COR-L47 (cell line): ENCODE measurements around the gene AQR.
"Not testable (repeated sequence)": the region's sequence is repeated elsewhere in the genome, so short reads cannot be mapped to it uniquely, and the experiment has no call there.

Experiments used
- DNase-seq: peaks from one replicate; lab custom pipeline; 2025; lab: John Stamatoyannopoulos, UW

AQR gene

GRCh38 chr15:34813446-34814190, 155.9 kb downstream of the AQR start:
- no peak for DNase-seq

DNA sequence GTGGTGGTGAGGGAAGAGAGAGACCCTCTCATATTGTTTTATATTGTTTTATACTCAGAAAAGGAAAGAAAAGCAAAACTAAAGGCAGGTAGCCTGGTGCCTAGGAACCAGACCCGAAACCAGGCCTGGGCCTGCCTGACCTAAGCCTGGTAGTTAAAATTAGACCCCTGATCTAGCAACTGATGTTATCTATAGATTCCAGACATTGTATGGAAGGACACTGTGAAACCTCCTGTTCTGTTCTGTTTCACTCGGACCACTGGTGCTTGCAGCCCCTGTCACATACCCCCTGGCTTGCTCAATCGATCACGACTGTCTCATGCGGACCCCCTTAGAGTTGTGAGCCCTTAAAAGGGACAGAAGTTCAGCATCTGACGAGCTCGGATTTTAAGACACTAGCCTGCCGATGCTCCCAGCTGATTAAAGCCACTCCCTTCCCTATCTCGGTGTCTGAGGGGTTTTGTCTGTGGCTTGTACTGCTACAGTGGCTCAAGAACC, 156.6 kb downstream of the AQR start:
- DNase-seq = not testable (repeated sequence)

GRCh38 chr15:34812369-34812768, 157.2 kb downstream of the AQR start:
- no peak for DNase-seq

- DNase-seq = no peak
Measured at GRCh38 chr15:34810443-34811129, 159.0 kb downstream of the AQR start.

- no peak for DNase-seq
Measured at GRCh38 chr15:34809186-34809585, 160.4 kb downstream of the AQR start.

GRCh38 chr15:34808016-34808415, 161.5 kb downstream of the AQR start:
- DNase-seq = no peak

DNA sequence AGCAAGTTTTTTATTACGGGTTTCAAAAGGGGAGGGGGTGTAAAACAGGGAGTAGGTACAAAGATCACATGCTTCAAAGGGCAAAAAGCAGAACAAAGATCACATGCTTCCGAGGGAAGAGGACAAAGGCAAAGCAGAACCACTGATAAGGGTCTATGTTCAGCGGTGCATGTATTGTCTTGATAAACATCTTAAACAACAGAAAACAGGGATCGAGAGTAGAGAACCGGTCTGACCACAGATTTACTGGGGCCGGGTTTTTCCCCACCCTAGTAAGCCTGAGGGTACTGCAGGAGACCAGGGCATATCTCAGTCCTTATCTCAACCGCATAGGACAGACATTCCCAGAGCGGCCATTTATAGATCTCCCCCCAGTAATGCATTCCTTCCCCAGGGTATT, 162.3 kb downstream of the AQR start:
- DNase-seq = not testable (repeated sequence)

DNA sequence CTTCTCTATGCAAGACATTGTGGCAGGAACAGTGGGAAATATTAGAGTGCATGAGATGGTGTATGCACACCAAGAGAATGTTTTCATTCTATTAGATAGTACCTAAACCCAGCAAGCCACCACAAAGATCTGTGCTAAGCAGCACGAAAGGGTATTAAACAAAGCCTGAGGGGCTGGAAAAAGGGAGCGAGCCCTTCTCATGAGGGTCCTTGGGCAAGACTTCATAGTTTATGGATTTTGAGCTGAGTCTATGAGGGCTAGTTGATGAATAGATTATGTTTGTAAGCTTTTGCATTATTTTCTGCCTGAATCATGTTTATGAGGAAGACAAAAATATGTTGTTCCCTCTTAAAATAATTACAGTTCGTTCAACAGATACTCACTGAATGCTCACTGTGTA, 164.8 kb downstream of the AQR start:
- no peak for DNase-seq

GRCh38 chr15:34804113-34804512, 165.4 kb downstream of the AQR start:
- DNase-seq = no peak

- DNase-seq = no peak
Measured at GRCh38 chr15:34802803-34803750, 166.5 kb downstream of the AQR start.

GRCh38 chr15:34802371-34802770, 167.2 kb downstream of the AQR start:
- no peak for DNase-seq
